GM21825 (cell line): Measurements from ENCODE around the gene MT1G.
"Not testable (repeated sequence)": the region's sequence is repeated elsewhere in the genome, so short reads cannot be mapped to it uniquely, and the experiment has no call there.

Experiments
- ATAC-seq: cut with Tn5 transposase; IDR thresholded peaks from one replicate; pipeline ENCODE4 v1.9.1; 2021; ENCODE audit warnings: mild to moderate bottlenecking, moderate library complexity; ENCODE audit not compliant: unreplicated experiment

Gene MT1G

DNA sequence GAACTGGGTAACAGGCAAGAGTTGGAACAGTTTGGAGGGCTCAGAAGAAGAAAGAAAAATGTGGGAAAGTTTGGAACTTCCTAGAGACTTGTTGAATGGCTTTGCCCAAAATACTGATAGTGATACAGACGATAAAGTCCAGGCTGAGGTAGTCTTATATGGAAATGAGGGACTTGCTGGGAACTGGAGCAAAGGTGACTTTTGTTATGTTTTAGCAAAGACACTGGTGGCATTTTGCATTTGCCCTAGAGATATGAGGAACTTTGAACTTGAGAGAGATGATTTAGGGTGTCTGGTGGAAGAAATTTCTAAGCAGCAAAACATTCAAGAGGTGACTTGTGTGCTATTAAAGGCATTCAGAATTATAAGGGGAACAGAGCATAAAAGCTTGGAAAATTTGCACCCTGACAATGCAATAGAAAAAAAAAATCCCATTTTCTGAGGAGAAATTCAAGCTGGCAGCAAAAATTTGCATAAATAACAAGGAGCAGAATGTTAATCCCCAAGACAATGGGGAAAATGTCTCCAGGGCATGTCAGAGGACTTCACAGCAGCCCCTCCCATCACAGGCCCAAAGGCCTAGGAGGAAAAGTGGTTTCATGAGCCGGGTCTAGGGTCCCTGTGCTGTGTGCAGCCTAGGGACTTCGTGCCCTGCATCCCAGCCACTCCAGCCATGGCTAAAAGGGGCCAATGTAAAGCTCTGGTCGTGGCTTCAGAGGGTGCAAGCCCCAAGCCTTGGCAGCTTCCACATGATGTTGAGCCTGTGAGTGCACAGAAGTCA lies 46.0 kb downstream of the MT1G start:
- not testable (repeated sequence) for ATAC-seq

- ATAC-seq, result no peak
Measured at GRCh38 chr16:56620339-56620897, 47.4 kb downstream of the MT1G start.

GRCh38 chr16:56618138-56618537 lies 49.7 kb downstream of the MT1G start:
- ATAC-seq, result no peak

GRCh38 chr16:56617212-56618085 lies 50.4 kb downstream of the MT1G start:
- no peak for ATAC-seq
